DOHH2 (cell line): ENCODE results near the gene PCYT2.

ENCODE experiments used
- EZH2phosphoT487 ChIP-seq: fragments of 200-600 bp; sonication (generic); IDR thresholded peaks from 2 replicates; pipeline ENCODE4 v1.6.1; 2017; ENCODE audit warnings: borderline replicate concordance, mild to moderate bottlenecking, antibody characterized with exemption, low read length, moderate library complexity, mixed read lengths
- TF ChIP-seq, protein P1 (sequence below): fragments of 200-600 bp; sonication (generic); IDR thresholded peaks from one replicate; pipeline ENCODE4 v1.5.1; 2014; ENCODE audit warnings: antibody characterized with exemption, mild to moderate bottlenecking, low read depth, low read length; ENCODE audit not compliant: poor library complexity, severe bottlenecking

DNA sequence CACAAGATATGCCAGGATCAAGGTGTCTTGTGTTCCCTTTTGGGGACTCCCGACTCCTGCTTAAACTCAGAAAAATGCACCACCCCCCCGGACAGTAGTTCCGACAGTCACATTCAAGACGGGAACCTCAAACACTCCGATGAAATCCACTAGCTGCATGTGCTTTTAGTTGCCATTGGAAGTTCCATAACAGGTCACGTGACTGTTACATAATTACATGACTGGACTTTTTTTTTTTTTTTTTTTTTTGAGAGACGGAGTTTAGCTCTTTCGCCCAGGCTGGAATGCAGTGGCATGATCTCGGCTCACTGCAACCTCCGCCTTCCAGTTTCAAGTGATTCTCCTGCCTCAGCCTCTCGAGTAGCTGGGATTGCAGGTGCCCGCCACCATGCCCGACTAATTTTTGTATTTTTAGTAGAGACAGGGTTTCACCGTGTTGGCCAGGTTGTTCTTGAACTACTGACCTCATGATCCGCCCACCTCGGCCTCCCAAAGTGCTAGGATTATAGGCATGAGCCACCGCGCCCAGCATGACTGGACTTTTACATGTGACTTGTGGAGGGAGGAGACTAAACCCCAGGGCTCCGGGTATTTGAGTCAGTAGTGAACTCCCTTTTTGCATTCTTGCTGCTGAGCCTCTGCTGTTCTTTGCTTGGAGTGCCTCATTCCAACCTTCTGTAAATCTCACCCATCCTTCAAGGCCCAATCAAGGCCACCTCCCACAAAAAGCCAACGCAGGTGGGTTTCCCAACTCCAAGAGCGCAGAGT, 5.2 kb upstream of the PCYT2 start:
- TF ChIP-seq, protein P1, sequence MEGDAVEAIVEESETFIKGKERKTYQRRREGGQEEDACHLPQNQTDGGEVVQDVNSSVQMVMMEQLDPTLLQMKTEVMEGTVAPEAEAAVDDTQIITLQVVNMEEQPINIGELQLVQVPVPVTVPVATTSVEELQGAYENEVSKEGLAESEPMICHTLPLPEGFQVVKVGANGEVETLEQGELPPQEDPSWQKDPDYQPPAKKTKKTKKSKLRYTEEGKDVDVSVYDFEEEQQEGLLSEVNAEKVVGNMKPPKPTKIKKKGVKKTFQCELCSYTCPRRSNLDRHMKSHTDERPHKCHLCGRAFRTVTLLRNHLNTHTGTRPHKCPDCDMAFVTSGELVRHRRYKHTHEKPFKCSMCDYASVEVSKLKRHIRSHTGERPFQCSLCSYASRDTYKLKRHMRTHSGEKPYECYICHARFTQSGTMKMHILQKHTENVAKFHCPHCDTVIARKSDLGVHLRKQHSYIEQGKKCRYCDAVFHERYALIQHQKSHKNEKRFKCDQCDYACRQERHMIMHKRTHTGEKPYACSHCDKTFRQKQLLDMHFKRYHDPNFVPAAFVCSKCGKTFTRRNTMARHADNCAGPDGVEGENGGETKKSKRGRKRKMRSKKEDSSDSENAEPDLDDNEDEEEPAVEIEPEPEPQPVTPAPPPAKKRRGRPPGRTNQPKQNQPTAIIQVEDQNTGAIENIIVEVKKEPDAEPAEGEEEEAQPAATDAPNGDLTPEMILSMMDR: no peak
- TF ChIP-seq EZH2phosphoT487: no peak
